OCI-LY3 (cell line): ENCODE measurements around the gene FERMT3.

Experiments used
- CTCF ChIP-seq: fragments of 200-600, 300-600 bp; sonication (generic); IDR thresholded peaks from 2 replicates; pipeline ENCODE4 v1.5.1; 2014; ENCODE audit warnings: antibody characterized with exemption, low read length, low read depth
- EZH2phosphoT487 ChIP-seq: fragments of 200-600 bp; shearing (Covaris generic); IDR thresholded peaks from 2 replicates; pipeline ENCODE4 v1.6.1; 2018; ENCODE audit warnings: antibody characterized with exemption, mixed run types, low read depth

DNA sequence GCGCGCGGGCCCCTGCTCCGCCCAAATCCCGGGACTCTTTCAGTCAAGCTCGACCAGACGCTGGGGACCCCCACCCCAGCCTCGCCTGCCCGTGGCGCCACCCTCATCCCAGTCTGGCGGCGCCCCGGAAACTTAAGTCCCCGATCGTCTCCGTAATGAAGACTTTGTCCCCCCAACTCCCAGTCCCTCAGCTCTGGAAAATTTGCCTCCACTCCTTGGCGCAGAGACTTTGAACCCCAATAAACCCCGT is 45.2 kb downstream of the FERMT3 start:
- TF ChIP-seq CTCF (no peak), EZH2phosphoT487 (no peak)
